Thoracic aorta (tissue), 2 donors: Measurements from ENCODE around the gene KAZN. TPM values are rescaled to one million over a fixed set of nuclear protein-coding genes. Genes with fewer than 3 reads are reported as not detected.

ENCODE experiments used
- ATAC-seq: fragments of 150-250 bp; one replicate; pipeline ENCODE4 v1.8.0; 2017; ENCODE audit warnings: low read depth; ENCODE audit not compliant: insufficient number of reproducible peaks, low FRiP score
- DNase-seq: peaks from one replicate; pipeline ENCODE4 v3.0.0-alpha.2; 2020; ENCODE audit warnings: low spot score
- H3K27ac ChIP-seq, 2 donors: fragments of 200-600 bp; sonication (generic); 1 replicate in 1 of 2; 2 replicates in 1 of 2; pipeline ENCODE4 v1.5.1; 2016; ENCODE audit warnings: mild to moderate bottlenecking in 2 of 2, moderate library complexity in 2 of 2
- H3K27me3 ChIP-seq: fragments of 200-600 bp; sonication (generic); replicated peaks from 2 replicates; pipeline ENCODE4 v1.6.0; 2016; ENCODE audit warnings: mild to moderate bottlenecking; ENCODE audit not compliant: insufficient read depth
- H3K36me3 ChIP-seq: fragments of 200-600 bp; sonication (generic); one replicate; pipeline ENCODE4 v1.5.1; 2016
- H3K4me1 ChIP-seq, 2 donors: fragments of 200-600 bp; sonication (generic); 1 replicate in 1 of 2; 2 replicates in 1 of 2; pipeline versions ENCODE4 v1.5.1 to v1.6.0; 2016; ENCODE audit warnings: low read depth in 2 of 2, mild to moderate bottlenecking in 1 of 2; ENCODE audit not compliant: control insufficient read depth in 1 of 2
- H3K4me3 ChIP-seq: fragments of 200-600 bp; sonication (generic); 2 replicates; pipeline ENCODE4 v1.5.1; 2016; ENCODE audit warnings: mild to moderate bottlenecking
- H3K9me3 ChIP-seq: fragments of 200-600 bp; sonication (generic); 2 replicates; pipeline ENCODE4 v1.5.1; 2016
- CTCF ChIP-seq: fragments of 200-600 bp; sonication (generic); IDR thresholded peaks from one replicate; pipeline ENCODE4 v1.5.1; 2019; ENCODE audit warnings: antibody characterized with exemption
- total RNA-seq, 2 donors: library from RNA; depleted of rRNA; stranded (reverse); fragments of >200 nt; gene quantifications; one replicate each; pipeline versions ENCODE4 v1.1.0 to v1.2.3, GENCODE V29; 2016

Gene KAZN
- total RNA-seq, 2 donors from 2014 or later: 17.4 to 30.3 TPM

GRCh38 chr1:14655385-14655784 lies 56.9 kb downstream of the KAZN start:
- ATAC-seq: no peak
- no peaks in the 10 kb centered on the region for H3K9me3 ChIP-seq
- no peak overlapping the region for H3K4me3 ChIP-seq
- no peak for DNase-seq
- no peaks in the 10 kb centered on the region for H3K27me3 ChIP-seq
- H3K27ac ChIP-seq: no peak overlapping the region
- no peak for TF ChIP-seq CTCF
- H3K36me3 ChIP-seq: no peaks in the 10 kb centered on the region
- H3K4me1 ChIP-seq: no peaks in the 10 kb centered on the region

DNA sequence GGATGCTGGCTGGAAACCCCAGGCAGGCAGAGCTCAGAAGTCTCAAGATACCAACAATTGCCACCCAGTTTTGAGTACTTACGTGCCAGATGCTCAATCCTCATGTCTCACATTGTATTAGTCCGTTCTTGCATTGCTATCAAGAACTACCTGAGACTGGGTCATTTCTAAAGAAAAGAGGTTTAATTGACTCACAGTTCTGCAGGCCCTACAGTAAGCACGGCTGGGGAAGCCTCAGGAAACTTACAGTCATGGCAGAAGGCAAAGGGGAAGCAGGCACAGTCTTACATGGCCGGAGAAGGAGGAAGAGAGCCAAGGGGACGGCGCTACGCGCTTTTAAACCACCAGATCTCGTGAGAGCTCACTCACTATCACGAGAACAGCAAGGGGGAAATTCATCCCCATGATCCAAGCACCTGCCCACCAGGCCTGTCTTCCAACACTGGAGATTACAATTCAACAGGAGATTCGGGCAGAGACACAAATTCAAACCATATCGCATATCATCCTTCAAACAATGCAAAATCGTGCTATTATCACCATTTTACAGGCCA lies 58.0 kb downstream of the KAZN start:
- no peak for TF ChIP-seq CTCF
- no peak overlapping the region for H3K4me3 ChIP-seq
- no peak for DNase-seq
- ATAC-seq: no peak
- H3K4me1 ChIP-seq: no peaks in the 10 kb centered on the region
- H3K27ac ChIP-seq: no peak overlapping the region
- no peaks in the 10 kb centered on the region for H3K27me3 ChIP-seq
- no peaks in the 10 kb centered on the region for H3K36me3 ChIP-seq
- no peaks in the 10 kb centered on the region for H3K9me3 ChIP-seq

DNA sequence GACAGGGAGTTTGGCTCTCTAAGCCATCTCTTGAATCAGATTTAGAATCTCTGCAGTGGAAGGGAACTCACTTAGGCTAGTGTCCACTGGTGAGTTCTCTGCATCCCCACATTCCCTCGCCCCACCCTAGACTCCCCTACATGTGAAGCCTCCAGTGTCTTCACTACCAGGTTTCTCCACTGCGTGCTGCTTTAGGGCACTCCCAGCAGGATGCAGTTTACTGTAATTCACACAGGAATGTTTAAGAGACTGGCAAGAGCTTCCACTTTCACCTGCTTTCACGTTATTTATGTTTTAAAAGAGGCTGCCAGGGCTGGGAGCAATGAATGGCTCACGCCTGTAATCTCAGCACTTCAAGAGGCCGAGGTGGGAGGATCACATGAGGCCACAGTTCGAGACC lies 60.2 kb downstream of the KAZN start:
- TF ChIP-seq CTCF: no peak
- H3K36me3 ChIP-seq: no peaks in the 10 kb centered on the region
- H3K4me3 ChIP-seq: no peak overlapping the region
- no peaks in the 10 kb centered on the region for H3K9me3 ChIP-seq
- no peak overlapping the region for H3K27ac ChIP-seq
- H3K4me1 ChIP-seq: no peaks in the 10 kb centered on the region
- DNase-seq: no peak
- ATAC-seq: no peak
- H3K27me3 ChIP-seq: no peaks in the 10 kb centered on the region

DNA sequence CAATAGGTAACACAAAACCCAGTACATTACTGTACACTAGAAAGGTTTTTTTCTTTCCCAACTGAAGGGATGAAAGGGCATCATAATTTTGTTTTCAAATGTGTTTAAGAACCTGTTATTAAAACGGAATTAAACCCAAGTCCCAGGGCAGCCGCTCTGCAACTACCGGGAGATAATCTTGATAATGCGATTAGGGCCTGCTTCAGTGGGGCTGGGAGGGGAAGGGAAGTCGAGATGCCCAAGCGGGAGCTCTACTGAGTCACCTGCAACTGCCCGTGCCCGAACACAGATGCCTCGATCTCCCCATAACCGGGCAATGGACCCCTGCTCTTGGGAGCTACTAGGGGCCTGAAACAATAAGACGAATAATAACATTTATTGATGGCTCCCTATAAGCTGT lies 61.4 kb downstream of the KAZN start:
- no peak for DNase-seq

GRCh38 chr1:14660801-14661200 lies 62.3 kb downstream of the KAZN start:
- TF ChIP-seq CTCF: no peak
- Histone ChIP-seq H3K27ac (no peak overlapping the region), H3K9me3 (no peaks in the 10 kb centered on the region), H3K4me3 (no peak overlapping the region), H3K27me3 (no peaks in the 10 kb centered on the region), H3K36me3 (no peaks in the 10 kb centered on the region), H3K4me1 (no peaks in the 10 kb centered on the region)
- no peak for ATAC-seq
- no peak for DNase-seq

More for the DNA sequence above, 61.4 kb downstream of the KAZN start:
- no peak for TF ChIP-seq CTCF
- no peaks in the 10 kb centered on the region for H3K4me1 ChIP-seq
- no peaks in the 10 kb centered on the region for H3K27me3 ChIP-seq
- ATAC-seq: no peak
- H3K4me3 ChIP-seq: no peak overlapping the region
- no peaks in the 10 kb centered on the region for H3K9me3 ChIP-seq
- no peaks in the 10 kb centered on the region for H3K36me3 ChIP-seq
- no peak overlapping the region for H3K27ac ChIP-seq
